ENCODE data around the gene TSPAN8. TPM values are rescaled to one million over a fixed set of nuclear protein-coding genes. Genes with fewer than 3 reads are reported as not detected.

Gene TSPAN8
- total and polyA plus RNA-seq, 7 donors = 1.3 to 1,609 (median 5.0) TPM

DNA sequence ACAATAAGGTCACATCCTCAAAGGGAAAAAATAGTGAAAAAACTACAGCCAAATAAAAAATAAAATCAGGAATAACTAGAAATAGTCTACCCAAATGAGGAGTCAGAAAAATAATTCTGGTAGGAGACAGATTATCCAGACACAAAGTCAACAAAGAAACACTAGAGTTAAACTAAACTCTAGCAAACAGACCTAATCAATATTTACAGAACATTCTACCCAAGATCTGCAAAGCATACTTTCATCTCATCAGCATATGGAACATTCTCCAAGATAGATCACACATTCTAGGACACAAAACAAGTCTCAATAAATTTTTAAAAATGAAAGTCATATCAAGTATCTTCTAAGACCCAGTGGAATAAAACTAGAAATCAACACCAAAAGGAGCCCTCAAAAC is 20.4 kb upstream of the TSPAN8 start:
- Histone ChIP-seq H3K27ac (no peak overlapping the region), H3K4me1 (no peaks in the 10 kb centered on the region), H3K27me3 (no peaks in the 10 kb centered on the region), H3K4me3 (no peak overlapping the region), H3K9me3 (no peaks in the 10 kb centered on the region), H3K36me3 (no peaks in the 10 kb centered on the region)
- no peak for DNase-seq
- TF ChIP-seq EP300 (IDR thresholded peaks at IDR 0.05) (no peak), POLR2AphosphoS5 (IDR thresholded peaks at IDR 0.05) (no peak), POLR2A (IDR thresholded peaks at IDR 0.05) (no peak)
- intact Hi-C loops (cut with DNase I) = no loop called here

GRCh38 chr12:71174825-71175224 is 17.0 kb upstream of the TSPAN8 start:
- intact Hi-C loops (cut with DNase I) = no loop called here
- TF ChIP-seq POLR2A (IDR thresholded peaks at IDR 0.05) = no peak
- TF ChIP-seq, protein P1, sequence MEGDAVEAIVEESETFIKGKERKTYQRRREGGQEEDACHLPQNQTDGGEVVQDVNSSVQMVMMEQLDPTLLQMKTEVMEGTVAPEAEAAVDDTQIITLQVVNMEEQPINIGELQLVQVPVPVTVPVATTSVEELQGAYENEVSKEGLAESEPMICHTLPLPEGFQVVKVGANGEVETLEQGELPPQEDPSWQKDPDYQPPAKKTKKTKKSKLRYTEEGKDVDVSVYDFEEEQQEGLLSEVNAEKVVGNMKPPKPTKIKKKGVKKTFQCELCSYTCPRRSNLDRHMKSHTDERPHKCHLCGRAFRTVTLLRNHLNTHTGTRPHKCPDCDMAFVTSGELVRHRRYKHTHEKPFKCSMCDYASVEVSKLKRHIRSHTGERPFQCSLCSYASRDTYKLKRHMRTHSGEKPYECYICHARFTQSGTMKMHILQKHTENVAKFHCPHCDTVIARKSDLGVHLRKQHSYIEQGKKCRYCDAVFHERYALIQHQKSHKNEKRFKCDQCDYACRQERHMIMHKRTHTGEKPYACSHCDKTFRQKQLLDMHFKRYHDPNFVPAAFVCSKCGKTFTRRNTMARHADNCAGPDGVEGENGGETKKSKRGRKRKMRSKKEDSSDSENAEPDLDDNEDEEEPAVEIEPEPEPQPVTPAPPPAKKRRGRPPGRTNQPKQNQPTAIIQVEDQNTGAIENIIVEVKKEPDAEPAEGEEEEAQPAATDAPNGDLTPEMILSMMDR (IDR thresholded peaks at IDR 0.05) = no peak
- no peak for TF ChIP-seq POLR2AphosphoS5 (IDR thresholded peaks at IDR 0.05)
- TF ChIP-seq EP300 (IDR thresholded peaks at IDR 0.05) = no peak
- Histone ChIP-seq H3K27me3 (no peaks in the 10 kb centered on the region), H3K27ac (no peak overlapping the region), H3K4me3 (no peak overlapping the region), H3K4me1 (no peaks in the 10 kb centered on the region), H3K36me3 (no peaks in the 10 kb centered on the region), H3K9me3 (no peaks in the 10 kb centered on the region)
- DNase-seq = no peak

GRCh38 chr12:71174146-71174545 is 16.3 kb upstream of the TSPAN8 start:
- WGBS, 2 donors = 74 to 83% methylated on average over 1 of the region's 1 CpG
- no peaks in the 10 kb centered on the region for H3K27me3 ChIP-seq
- no peak overlapping the region for H3K27ac ChIP-seq
- no peaks in the 10 kb centered on the region for H3K36me3 ChIP-seq
- TF ChIP-seq EP300 (IDR thresholded peaks at IDR 0.05) (no peak), POLR2AphosphoS5 (IDR thresholded peaks at IDR 0.05) (no peak), POLR2A (IDR thresholded peaks at IDR 0.05) (no peak)
- TF ChIP-seq, protein P1 (IDR thresholded peaks at IDR 0.05) = no peak
- H3K4me3 ChIP-seq = no peak overlapping the region
- intact Hi-C loops (cut with DNase I) = no loop called here
- H3K9me3 ChIP-seq = no peaks in the 10 kb centered on the region
- no peaks in the 10 kb centered on the region for H3K4me1 ChIP-seq
- DNase-seq = no peak

DNA sequence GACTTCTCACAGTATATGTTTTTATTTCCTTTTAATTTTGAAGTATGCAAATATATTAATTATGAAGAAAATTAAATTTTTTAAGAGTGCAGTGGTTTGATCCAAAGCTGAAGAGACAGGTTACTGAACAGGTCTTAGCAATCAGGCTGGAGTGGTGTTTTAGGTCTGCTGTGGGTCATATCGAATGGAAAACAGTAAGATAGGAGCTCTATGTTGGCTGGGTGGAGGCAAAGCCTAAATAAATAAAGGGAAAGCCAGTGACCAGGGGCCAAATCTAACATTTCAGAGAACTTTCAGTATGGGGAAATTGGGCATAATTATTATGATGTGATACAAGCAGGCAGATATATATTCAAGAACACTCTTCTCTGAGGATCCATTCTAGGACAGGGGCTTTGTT is 12.7 kb upstream of the TSPAN8 start:
- intact Hi-C loops (cut with DNase I) = no loop called here
- Histone ChIP-seq H3K27ac (no peak overlapping the region), H3K9me3 (no peaks in the 10 kb centered on the region), H3K4me3 (no peak overlapping the region), H3K4me1 (no peaks in the 10 kb centered on the region), H3K36me3 (no peaks in the 10 kb centered on the region), H3K27me3 (no peaks in the 10 kb centered on the region)
- no peak for TF ChIP-seq POLR2A (IDR thresholded peaks at IDR 0.05)
- no peak for TF ChIP-seq EP300 (IDR thresholded peaks at IDR 0.05)
- TF ChIP-seq, protein P1 (IDR thresholded peaks at IDR 0.05) = no peak
- no peak for TF ChIP-seq POLR2AphosphoS5 (IDR thresholded peaks at IDR 0.05)
- no peak for DNase-seq
- WGBS, 2 donors = 80 to 89% methylated on average over 1 of the region's 1 CpG

GRCh38 chr12:71169286-71169685 is 11.5 kb upstream of the TSPAN8 start:
- Histone ChIP-seq H3K36me3 (no peaks in the 10 kb centered on the region), H3K27me3 (no peaks in the 10 kb centered on the region), H3K4me3 (no peak overlapping the region), H3K4me1 (no peaks in the 10 kb centered on the region), H3K9me3 (no peaks in the 10 kb centered on the region), H3K27ac (no peak overlapping the region)
- TF ChIP-seq, protein P1 (IDR thresholded peaks at IDR 0.05) = no peak
- no peak for TF ChIP-seq EP300 (IDR thresholded peaks at IDR 0.05)
- no peak for TF ChIP-seq POLR2A (IDR thresholded peaks at IDR 0.05)
- TF ChIP-seq POLR2AphosphoS5 (IDR thresholded peaks at IDR 0.05) = no peak
- intact Hi-C loops (cut with DNase I) = no loop called here
- DNase-seq = no peak

Data from sigmoid colon (tissue), 7 donors.